DND-41 (cell line): ENCODE results near the gene ANKS1A.

Source experiments
- CTCF ChIP-seq: IDR thresholded peaks from 2 replicates; pipeline ENCODE4 v1.5.1; 2012; ENCODE audit warnings: borderline replicate concordance, low read length, moderate library complexity, mild to moderate bottlenecking; ENCODE audit not compliant: poor library complexity, severe bottlenecking; ENCODE audit errors: extremely low read depth
- EZH2 ChIP-seq: IDR thresholded peaks from 3 replicates; pipeline ENCODE4 v1.6.1; 2012; ENCODE audit warnings: borderline replicate concordance, low read depth, mild to moderate bottlenecking, moderate library complexity, low read length, inconsistent platforms; ENCODE audit not compliant: severe bottlenecking

GRCh38 chr6:34985236-34985635 lies 96.2 kb downstream of the ANKS1A start:
- TF ChIP-seq CTCF: no peak
- TF ChIP-seq EZH2: no peak
